Suprapubic skin (tissue), 3 donors: Measurements from ENCODE around the gene STX12.

Experiments used
- POLR2A ChIP-seq, 2 donors: fragments of 450-650 bp; IDR thresholded peaks; one replicate each; pipeline ENCODE4 v1.6.1; 2017; ENCODE audit warnings: antibody characterized with exemption in 2 of 2, mild to moderate bottlenecking in 2 of 2, moderate library complexity in 2 of 2
- TF ChIP-seq, protein P1 (sequence below), 2 donors: fragments of 200-600 bp in 1 of 2; fragments of 450-650 bp in 1 of 2; sonication (generic) in 1 of 2; IDR thresholded peaks; one replicate each; pipeline ENCODE4 v1.5.1; 2016 to 2019; ENCODE audit warnings: antibody characterized with exemption in 2 of 2, mild to moderate bottlenecking in 1 of 2, moderate library complexity in 1 of 2

DNA sequence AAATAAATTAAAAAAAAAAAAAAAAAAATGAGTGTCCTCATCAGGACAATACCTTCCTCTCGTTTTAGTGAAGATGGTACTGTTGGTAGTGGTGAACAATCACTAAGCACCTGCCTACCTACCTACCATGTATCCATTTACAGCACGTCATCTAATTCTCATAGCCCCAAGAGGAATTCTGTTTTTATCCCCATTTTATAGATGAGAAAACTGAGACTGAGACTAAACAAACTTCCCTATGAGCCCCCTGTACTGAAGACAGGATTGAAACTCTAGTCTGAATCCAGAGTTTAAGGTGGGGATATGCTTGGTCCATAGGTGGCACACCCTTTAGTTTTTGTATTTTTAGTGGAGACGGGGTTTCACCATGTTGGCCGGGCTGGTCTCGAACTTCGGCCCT, 82.1 kb downstream of the STX12 start:
- TF ChIP-seq POLR2A (IDR thresholded peaks at IDR 0.05) = no peak
- TF ChIP-seq, protein P1, sequence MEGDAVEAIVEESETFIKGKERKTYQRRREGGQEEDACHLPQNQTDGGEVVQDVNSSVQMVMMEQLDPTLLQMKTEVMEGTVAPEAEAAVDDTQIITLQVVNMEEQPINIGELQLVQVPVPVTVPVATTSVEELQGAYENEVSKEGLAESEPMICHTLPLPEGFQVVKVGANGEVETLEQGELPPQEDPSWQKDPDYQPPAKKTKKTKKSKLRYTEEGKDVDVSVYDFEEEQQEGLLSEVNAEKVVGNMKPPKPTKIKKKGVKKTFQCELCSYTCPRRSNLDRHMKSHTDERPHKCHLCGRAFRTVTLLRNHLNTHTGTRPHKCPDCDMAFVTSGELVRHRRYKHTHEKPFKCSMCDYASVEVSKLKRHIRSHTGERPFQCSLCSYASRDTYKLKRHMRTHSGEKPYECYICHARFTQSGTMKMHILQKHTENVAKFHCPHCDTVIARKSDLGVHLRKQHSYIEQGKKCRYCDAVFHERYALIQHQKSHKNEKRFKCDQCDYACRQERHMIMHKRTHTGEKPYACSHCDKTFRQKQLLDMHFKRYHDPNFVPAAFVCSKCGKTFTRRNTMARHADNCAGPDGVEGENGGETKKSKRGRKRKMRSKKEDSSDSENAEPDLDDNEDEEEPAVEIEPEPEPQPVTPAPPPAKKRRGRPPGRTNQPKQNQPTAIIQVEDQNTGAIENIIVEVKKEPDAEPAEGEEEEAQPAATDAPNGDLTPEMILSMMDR (IDR thresholded peaks at IDR 0.05) = no peak
